Endothelial cell of umbilical vein (primary cell): ENCODE data around the gene PRKAR2B.

Experiments used
- EZH2 ChIP-seq: IDR thresholded peaks from 2 replicates; pipeline ENCODE4 v1.6.1; 2012; ENCODE audit warnings: borderline replicate concordance, low read depth, mild to moderate bottlenecking, moderate library complexity, low read length, inconsistent platforms; ENCODE audit not compliant: severe bottlenecking
- GATA2 ChIP-seq: IDR thresholded peaks from 2 replicates; pipeline ENCODE4 v1.7.0; 2011; ENCODE audit warnings: low read depth, mild to moderate bottlenecking, moderate library complexity, mixed read lengths, low read length; ENCODE audit not compliant: insufficient read length, insufficient read depth
- JUN ChIP-seq: IDR thresholded peaks from 2 replicates; pipeline ENCODE4 v1.6.1; 2011; ENCODE audit warnings: borderline replicate concordance, low read depth; ENCODE audit not compliant: insufficient read length, insufficient read depth
- POLR2A ChIP-seq: IDR thresholded peaks from 2 replicates; pipeline ENCODE4 v1.6.1; 2012; ENCODE audit warnings: low read depth, mild to moderate bottlenecking, control low read depth, low read length
- POLR2AphosphoS5 ChIP-seq: IDR thresholded peaks from 2 replicates; pipeline ENCODE4 v1.6.1; 2012; ENCODE audit warnings: low read depth, mild to moderate bottlenecking, control low read depth, low read length, moderate library complexity; ENCODE audit not compliant: insufficient read depth
- TF ChIP-seq, protein P1 (sequence below), 2 donors: IDR thresholded peaks; 1 replicate in 1 of 2; 2 replicates in 1 of 2; pipeline ENCODE4 v1.5.1; 2011; ENCODE audit warnings: low read length in 2 of 2, mild to moderate bottlenecking in 2 of 2, moderate library complexity in 2 of 2, control low read depth in 1 of 2, inconsistent platforms in 1 of 2, low read depth in 1 of 2; ENCODE audit not compliant: insufficient read depth in 1 of 2; ENCODE audit errors: extremely low read depth in 1 of 2
- TF ChIP-seq, protein P2 (sequence below): IDR thresholded peaks from 2 replicates; pipeline ENCODE4 v1.6.1; 2011; ENCODE audit not compliant: insufficient read depth, insufficient read length

DNA sequence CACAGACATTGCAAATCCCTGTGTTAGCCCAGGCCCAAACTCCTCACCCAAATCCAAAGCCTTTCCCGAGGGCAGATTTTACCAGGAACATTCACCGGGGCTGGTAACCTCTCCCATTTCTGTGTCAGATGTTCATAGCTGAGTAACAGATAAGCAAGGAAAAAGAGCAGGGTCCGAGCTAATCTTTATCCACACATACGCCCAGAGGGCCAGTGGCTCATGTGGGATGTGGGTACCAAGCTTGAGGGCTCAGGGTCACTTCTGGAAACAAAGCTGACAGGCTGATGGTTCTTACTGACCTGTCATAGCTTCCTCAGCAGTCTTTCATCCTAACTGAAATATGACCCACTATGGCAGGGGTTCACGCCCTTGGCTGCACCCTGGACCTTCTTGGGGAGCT lies 164.1 kb downstream of the PRKAR2B start:
- TF ChIP-seq POLR2AphosphoS5 (no peak), POLR2A (no peak), EZH2 (no peak), JUN (no peak), GATA2 (no peak)
- TF ChIP-seq, protein P1, sequence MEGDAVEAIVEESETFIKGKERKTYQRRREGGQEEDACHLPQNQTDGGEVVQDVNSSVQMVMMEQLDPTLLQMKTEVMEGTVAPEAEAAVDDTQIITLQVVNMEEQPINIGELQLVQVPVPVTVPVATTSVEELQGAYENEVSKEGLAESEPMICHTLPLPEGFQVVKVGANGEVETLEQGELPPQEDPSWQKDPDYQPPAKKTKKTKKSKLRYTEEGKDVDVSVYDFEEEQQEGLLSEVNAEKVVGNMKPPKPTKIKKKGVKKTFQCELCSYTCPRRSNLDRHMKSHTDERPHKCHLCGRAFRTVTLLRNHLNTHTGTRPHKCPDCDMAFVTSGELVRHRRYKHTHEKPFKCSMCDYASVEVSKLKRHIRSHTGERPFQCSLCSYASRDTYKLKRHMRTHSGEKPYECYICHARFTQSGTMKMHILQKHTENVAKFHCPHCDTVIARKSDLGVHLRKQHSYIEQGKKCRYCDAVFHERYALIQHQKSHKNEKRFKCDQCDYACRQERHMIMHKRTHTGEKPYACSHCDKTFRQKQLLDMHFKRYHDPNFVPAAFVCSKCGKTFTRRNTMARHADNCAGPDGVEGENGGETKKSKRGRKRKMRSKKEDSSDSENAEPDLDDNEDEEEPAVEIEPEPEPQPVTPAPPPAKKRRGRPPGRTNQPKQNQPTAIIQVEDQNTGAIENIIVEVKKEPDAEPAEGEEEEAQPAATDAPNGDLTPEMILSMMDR (IDR thresholded peaks at IDR 0.05; ENCODE audit: extremely low read depth in 1 of 2, insufficient read depth in 1 of 2, low read depth in 1 of 2, low read length in 2 of 2): no peak
- TF ChIP-seq, protein P2, sequence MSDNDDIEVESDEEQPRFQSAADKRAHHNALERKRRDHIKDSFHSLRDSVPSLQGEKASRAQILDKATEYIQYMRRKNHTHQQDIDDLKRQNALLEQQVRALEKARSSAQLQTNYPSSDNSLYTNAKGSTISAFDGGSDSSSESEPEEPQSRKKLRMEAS: no peak
